HepG2 (cell line): ENCODE results near the gene PANK4. TPM values are rescaled to one million over a fixed set of nuclear protein-coding genes. Genes with fewer than 3 reads are reported as not detected.

Source experiments
- ATAC-seq: fragments of 200-7000 bp; cut with Tn5 transposase; 3 replicates; pipeline ENCODE4 v1.9.1; 2020; ENCODE audit warnings: mild to moderate bottlenecking, moderate library complexity
- BruUV-seq: library from RNA; stranded (reverse); fragments of 400-500 nt; replicated peaks from 2 replicates; lab custom pipeline; 2021; lab: Mats Ljungman, UMichigan
- CTCF ChIA-PET: fragments of 300-600 bp; formaldehyde crosslinking; extraction: SDS; loops from one replicate; lab custom pipeline; 2021; ENCODE audit warnings: low total read pairs, inconsistent platforms, low intra/inter-chr PET ratio; lab: Yijun Ruan, JAX
- POLR2A ChIA-PET: fragments of 350-600 bp; sonication (Branson Sonifier 250); formaldehyde crosslinking; loops from one replicate; lab custom pipeline; 2020; ENCODE audit warnings: antibody characterized with exemption, inconsistent platforms; lab: Yijun Ruan, JAX
- DNase-seq: peaks from one replicate; pipeline ENCODE4 v3.0.0-alpha.2; 2015; ENCODE audit warnings: low spot score
- FAIRE-seq: peaks from 3 replicates; lab custom pipeline; 2011; peaks lifted over from hg19 to GRCh38; lab: Jason Lieb, UNC
- H2AFZ ChIP-seq: one replicate; pipeline ENCODE4 v1.6.1; 2011; ENCODE audit warnings: low read length, inconsistent platforms
- H3K27ac ChIP-seq: fragments of 300-600 bp; 3 replicates; pipeline ENCODE4 v1.8.0; 2011; ENCODE audit warnings: mixed run types, mild to moderate bottlenecking, mixed read lengths, low read length, inconsistent platforms; ENCODE audit not compliant: insufficient read depth; ENCODE audit errors: extremely low read length
- H3K27me3 ChIP-seq, 2 experiments: fragments of 200-600 bp in 1 of 2; 2 replicates in 1 of 2; 3 replicates in 1 of 2; pipeline versions ENCODE4 v1.6.0 to v1.8.0; 2011; ENCODE audit warnings: low read length in 2 of 2, mild to moderate bottlenecking in 2 of 2, moderate library complexity in 2 of 2, inconsistent platforms in 1 of 2; ENCODE audit not compliant: insufficient read depth in 2 of 2, control insufficient read depth in 1 of 2
- H3K36me3 ChIP-seq, 2 experiments: fragments of 200-600 bp in 1 of 2; replicated peaks in 1 of 2; 2 replicates in 1 of 2; 3 replicates in 1 of 2; pipeline versions ENCODE4 v1.5.1 to v1.8.0; 2011; ENCODE audit warnings: low read length in 2 of 2, inconsistent platforms in 1 of 2; ENCODE audit not compliant: insufficient read depth in 2 of 2, control insufficient read depth in 1 of 2
- H3K4me1 ChIP-seq: 2 replicates; pipeline ENCODE4 v1.5.1; 2012; ENCODE audit warnings: low read length, inconsistent platforms; ENCODE audit not compliant: insufficient read depth
- H3K4me2 ChIP-seq: 2 replicates; pipeline ENCODE4 v1.6.0; 2011; ENCODE audit warnings: low read depth, low read length, inconsistent platforms
- H3K4me3 ChIP-seq, 3 experiments: fragments of 200-600 bp in 1 of 3; sonication (generic), shearing (Covaris generic) in 1 of 3; replicated peaks in 1 of 3; 2 replicates each; pipeline ENCODE4 v1.5.1; 2011 to 2016; ENCODE audit warnings: low read length in 3 of 3, inconsistent platforms in 2 of 3, low read depth in 2 of 3, mild to moderate bottlenecking in 2 of 3, control low read depth in 1 of 3, mixed read lengths in 1 of 3; ENCODE audit not compliant: insufficient read depth in 1 of 3
- H3K79me2 ChIP-seq: one replicate; pipeline ENCODE4 v1.6.1; 2011; ENCODE audit warnings: low read length, inconsistent platforms; ENCODE audit not compliant: insufficient read depth
- H3K9ac ChIP-seq: 2 replicates; pipeline ENCODE4 v1.6.0; 2011; ENCODE audit warnings: mild to moderate bottlenecking, low read depth, low read length, inconsistent platforms; ENCODE audit not compliant: insufficient read depth
- H3K9me3 ChIP-seq: 2 replicates; pipeline ENCODE4 v1.5.1; 2012; ENCODE audit warnings: mild to moderate bottlenecking, low read length
- H4K20me1 ChIP-seq: 2 replicates; pipeline ENCODE4 v1.6.0; 2011; ENCODE audit warnings: inconsistent platforms, mild to moderate bottlenecking, low read length, moderate library complexity; ENCODE audit not compliant: insufficient read depth
- AGO2 ChIP-seq: fragments of 200-400 bp; formaldehyde crosslinking; optimal IDR thresholded peaks from 2 replicates; pipeline ENCODE3; 2017; ENCODE audit warnings: mild to moderate bottlenecking, low read depth, low read length, moderate library complexity
- JUND ChIP-seq: sonication (generic); formaldehyde crosslinking; IDR thresholded peaks from 2 replicates; pipeline ENCODE4 v1.8.0; 2022; ENCODE audit warnings: mild to moderate bottlenecking, missing genetic modification reagents
- ZBTB1 ChIP-seq: sonication (generic); formaldehyde crosslinking; IDR thresholded peaks from 2 replicates; pipeline ENCODE4 v1.4.0; 2020; ENCODE audit warnings: missing genetic modification reagents, borderline replicate concordance
- WGBS: methylation state at CpG from one replicate; pipeline ENCODE4 v1.1.6; 2017; ENCODE audit warnings: low lambda C conversion rate; 5-methylcytosine and 5-hydroxymethylcytosine counted together
- in situ Hi-C: cut with HindIII; loops from 2 replicates; pipeline ENCODE4 v1.10.0; 2017; ENCODE audit warnings: low pct_unique_long_range_greater_than_20kb; ENCODE audit not compliant: extremely low pct_ligation_motif_present
- intact Hi-C: fragments of 100-400 bp; cut with micrococcal nuclease; formaldehyde crosslinking; loops from one replicate; pipeline ENCODE4 v1.10.0; 2022; ENCODE audit not compliant: unreplicated experiment
- polyA plus RNA-seq, 8 experiments: library from polyadenylated mRNA; depleted of rRNA in 3 of 8; stranded (reverse) in 7 of 8; unstranded in 1 of 8; fragments of >200 nt; fragmentation: Illumina TruSeq in 4 of 8; extraction: Trizol in 4 of 8; gene quantifications; 2 replicates each; pipeline versions ENCODE4 v1.2.1 to v1.2.3, GENCODE V29; 2011 to 2016; ENCODE audit warnings: low read depth in 4 of 8, missing spikeins in 1 of 8, mixed read lengths in 1 of 8; ENCODE audit not compliant: insufficient read depth in 1 of 8
- total RNA-seq, 5 experiments: library from RNA; depleted of rRNA; stranded (reverse); fragments of >200 nt; fragmentation: Illumina TruSeq; extraction: Trizol; gene quantifications; 2 replicates each; pipeline ENCODE4 v1.2.3, GENCODE V29; 2016; ENCODE audit warnings: low read depth in 1 of 5
- TF ChIP-seq, protein P1 (sequence below), 2 experiments: fragments of 450-650 bp in 1 of 2; sonication (generic) in 1 of 2; formaldehyde crosslinking in 1 of 2; IDR thresholded peaks; 2 replicates each; pipeline versions ENCODE4 v1.6.1 to v1.8.0; 2016 to 2022; ENCODE audit warnings: antibody characterized with exemption in 1 of 2, mild to moderate bottlenecking in 1 of 2, missing genetic modification reagents in 1 of 2

Gene PANK4
- total and polyA plus RNA-seq, 2 of the 13 experiments (the other 11 are each of a cell fraction or from before 2014, with no cell fraction given): 17.4 to 19.3 TPM

DNA sequence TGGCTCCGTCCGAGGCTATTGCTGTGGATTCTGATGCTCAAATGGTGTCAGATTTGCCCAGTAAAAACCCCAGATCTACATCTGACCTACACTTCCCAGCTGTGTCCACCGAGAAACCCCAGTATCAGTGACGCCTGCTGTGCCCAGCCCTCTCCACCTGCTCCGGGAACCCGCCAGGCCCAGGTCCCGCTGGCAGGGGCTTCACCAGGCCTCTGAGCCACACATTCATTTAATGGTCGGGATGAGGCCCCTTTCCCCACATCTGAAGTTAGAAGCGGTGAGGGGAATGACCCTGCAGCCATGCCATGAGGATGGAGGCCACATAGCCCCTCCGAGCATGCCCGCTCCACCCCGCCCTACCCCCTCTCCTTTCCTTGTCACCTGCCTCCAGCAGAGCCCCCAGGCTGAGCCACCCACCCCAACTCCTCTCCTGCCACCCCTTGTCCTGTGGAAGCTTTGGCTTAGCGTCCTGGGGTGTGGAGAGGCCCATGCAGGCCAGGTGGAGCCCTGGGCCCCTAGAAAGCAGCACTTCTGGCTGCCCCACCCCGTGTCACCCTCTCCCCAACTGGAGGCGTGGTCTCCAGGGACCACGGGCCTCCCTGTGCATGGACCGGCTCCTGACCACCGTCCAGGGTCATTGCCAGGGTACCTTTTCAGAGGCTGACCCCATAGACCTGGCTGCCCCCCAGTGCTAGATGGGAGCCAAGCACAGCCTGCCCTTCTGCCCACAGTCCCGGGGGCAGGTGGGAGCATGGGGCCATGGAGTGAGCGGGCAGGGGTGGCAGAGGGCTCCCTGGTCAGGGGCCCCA, 37.8 kb upstream of the PANK4 start:
- peaks cover 10% of the 10 kb centered on the region; the same call in 1 of the 2 replicates for H3K4me1 ChIP-seq
- intact Hi-C loops: no loop called here
- no peak overlapping the region for H2AFZ ChIP-seq
- peak; percentile 35 for TF ChIP-seq AGO2
- no peak for TF ChIP-seq JUND (CRISPR knock-in tag)
- TF ChIP-seq, protein P1, sequence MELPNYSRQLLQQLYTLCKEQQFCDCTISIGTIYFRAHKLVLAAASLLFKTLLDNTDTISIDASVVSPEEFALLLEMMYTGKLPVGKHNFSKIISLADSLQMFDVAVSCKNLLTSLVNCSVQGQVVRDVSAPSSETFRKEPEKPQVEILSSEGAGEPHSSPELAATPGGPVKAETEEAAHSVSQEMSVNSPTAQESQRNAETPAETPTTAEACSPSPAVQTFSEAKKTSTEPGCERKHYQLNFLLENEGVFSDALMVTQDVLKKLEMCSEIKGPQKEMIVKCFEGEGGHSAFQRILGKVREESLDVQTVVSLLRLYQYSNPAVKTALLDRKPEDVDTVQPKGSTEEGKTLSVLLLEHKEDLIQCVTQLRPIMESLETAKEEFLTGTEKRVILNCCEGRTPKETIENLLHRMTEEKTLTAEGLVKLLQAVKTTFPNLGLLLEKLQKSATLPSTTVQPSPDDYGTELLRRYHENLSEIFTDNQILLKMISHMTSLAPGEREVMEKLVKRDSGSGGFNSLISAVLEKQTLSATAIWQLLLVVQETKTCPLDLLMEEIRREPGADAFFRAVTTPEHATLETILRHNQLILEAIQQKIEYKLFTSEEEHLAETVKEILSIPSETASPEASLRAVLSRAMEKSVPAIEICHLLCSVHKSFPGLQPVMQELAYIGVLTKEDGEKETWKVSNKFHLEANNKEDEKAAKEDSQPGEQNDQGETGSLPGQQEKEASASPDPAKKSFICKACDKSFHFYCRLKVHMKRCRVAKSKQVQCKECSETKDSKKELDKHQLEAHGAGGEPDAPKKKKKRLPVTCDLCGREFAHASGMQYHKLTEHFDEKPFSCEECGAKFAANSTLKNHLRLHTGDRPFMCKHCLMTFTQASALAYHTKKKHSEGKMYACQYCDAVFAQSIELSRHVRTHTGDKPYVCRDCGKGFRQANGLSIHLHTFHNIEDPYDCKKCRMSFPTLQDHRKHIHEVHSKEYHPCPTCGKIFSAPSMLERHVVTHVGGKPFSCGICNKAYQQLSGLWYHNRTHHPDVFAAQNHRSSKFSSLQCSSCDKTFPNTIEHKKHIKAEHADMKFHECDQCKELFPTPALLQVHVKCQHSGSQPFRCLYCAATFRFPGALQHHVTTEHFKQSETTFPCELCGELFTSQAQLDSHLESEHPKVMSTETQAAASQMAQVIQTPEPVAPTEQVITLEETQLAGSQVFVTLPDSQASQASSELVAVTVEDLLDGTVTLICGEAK (IDR thresholded peaks at IDR 0.05): no peak
- TF ChIP-seq, protein P1 (CRISPR knock-in tag; IDR thresholded peaks at IDR 0.05): no peak
- no peak for TF ChIP-seq ZBTB1 (CRISPR knock-in tag)
- H3K36me3 ChIP-seq: no peaks in the 10 kb centered on the region; a peak in 1 of 5 replicates
- FAIRE-seq: no peak
- H3K27me3 ChIP-seq: peaks cover 5 to 20% of the 10 kb centered on the region in 2 experiments; a peak in 4 of 5 replicates
- no peaks in the 10 kb centered on the region for H4K20me1 ChIP-seq
- no peak overlapping the region for H3K27ac ChIP-seq
- POLR2A ChIA-PET: interaction anchor here (0.8 to 1.7 kb wide), 2 partner anchors 8 to 18 kb away, joined by 3 to 5 read pairs; partner anchors contain the start of gene TNFRSF14
- H3K4me3 ChIP-seq: no peak overlapping the region
- DNase-seq: no peak
- 72% methylated on average over 15 of the region's 20 CpGs for WGBS
- ATAC-seq: no peak
- H3K9me3 ChIP-seq: no peaks in the 10 kb centered on the region
- in situ Hi-C loops: no loop called here
- CTCF ChIA-PET: no interaction called here
- H3K79me2 ChIP-seq: no peaks in the 10 kb centered on the region
- no peak overlapping the region for H3K4me2 ChIP-seq
- H3K9ac ChIP-seq: no peak overlapping the region
- no TSS peak for BruUV-seq
